Renal cortex interstitium (tissue), 11 donors: ENCODE results near the gene ATRNL1. TPM values are rescaled to one million over a fixed set of nuclear protein-coding genes. Genes with fewer than 3 reads are reported as not detected.

ENCODE experiments used
- DNase-seq, 11 donors: peaks; one replicate each; pipeline ENCODE4 v3.0.0-alpha.2; 2013; ENCODE audit warnings: low read depth in 9 of 11, low spot score in 4 of 11; ENCODE audit errors: extremely low read depth in 1 of 11
- polyA plus RNA-seq, 3 donors: library from polyadenylated mRNA; unstranded; fragments of 120-200 nt; gene quantifications; one replicate each; pipeline ENCODE4 v1.2.1, GENCODE V29; 2013; ENCODE audit not compliant: insufficient read length in 3 of 3

The ATRNL1 gene
- polyA plus RNA-seq, 3 donors, result 27.2 to 31.3 (median 27.6) TPM

DNA sequence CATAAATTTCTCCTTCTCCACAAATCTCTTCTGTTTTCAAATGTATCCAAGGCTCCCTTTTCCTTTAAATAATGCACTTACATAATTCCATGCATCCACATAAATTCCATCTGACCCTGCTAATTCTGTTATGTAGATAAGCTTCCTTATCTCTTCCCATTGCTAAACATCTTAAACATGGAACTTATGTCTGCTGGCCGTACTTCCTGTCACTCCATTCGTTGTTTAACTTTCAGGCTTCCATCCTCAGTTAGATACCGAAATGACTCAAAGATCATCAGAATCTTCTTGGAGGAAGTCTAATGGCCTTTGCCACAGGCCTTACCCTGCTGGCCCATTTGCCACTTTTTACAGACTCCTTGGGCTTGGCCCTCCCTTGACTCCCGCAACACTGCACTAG lies 848.9 kb downstream of the ATRNL1 start:
- DNase-seq, result peak in 2 of 11 donors; percentile 13 to 22

DNA sequence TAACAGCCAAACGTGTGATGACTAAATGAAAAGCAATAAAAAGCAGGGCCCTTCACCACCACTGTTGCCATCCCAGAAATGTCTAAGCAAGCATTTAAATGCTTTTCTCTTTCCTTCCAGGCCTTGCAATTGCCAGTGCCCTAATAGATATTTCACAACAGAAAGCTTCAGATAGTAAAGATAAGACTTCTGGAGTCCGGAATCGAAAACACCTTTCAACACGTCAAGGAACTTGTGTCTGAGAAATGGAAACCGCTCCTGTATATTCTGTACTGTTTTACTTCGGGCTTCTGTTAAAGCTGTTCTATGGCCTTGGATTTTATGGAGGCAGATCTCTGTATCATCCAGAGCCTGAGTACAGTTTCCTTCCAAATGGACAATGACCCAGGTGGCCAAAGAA lies 851.4 kb downstream of the ATRNL1 start:
- no peak for DNase-seq

DNA sequence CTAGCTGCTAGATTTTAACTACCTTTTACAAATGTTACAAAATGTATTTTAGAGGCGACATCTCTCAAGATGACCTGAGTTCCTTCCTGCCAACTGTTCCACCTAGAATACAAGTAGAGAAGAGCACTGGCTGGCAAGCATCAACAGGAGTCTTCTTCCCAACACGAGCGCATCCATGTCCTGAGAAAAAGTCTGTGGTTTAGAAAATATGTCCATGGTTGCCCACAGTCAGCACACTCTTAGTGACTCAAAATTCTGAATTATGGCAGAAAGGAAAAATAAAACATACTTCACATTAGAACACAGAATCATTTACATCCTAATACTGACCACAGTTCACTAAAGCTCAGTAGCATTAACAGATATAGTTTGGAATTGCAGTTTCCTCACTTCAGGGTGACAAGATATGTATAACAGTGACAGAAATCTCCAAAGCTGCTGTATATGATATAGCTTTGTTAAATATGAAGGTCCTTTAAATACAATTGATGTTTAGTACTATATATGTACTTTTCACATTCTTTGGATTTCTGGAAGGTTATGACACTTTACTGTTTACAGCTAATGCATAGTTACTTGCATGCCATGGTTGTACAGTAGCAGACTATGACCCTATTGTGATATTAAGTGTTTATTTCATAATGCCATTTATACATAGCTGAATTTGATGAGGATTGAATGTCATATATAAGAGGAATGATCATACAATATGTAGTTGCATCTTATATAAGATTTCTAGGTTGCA lies 852.7 kb downstream of the ATRNL1 start:
- no peak for DNase-seq

DNA sequence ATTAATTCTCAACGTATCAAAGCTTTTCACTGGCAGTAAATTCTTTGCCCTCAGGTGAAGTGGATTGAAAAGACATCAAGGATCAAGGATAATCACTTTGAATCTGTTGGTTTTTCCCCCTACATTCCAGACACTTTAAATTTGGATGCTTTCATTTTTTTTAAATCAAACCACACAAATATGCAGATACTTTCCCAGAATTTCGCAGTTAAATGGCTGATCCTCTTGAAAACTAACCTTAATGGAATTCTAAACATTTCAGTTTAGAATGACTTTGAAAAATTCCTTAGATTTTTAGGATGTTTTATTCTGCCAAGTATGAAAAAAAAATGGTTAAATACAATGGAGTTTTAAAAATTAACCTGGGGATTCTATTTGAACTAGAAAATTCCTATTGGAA lies 853.9 kb downstream of the ATRNL1 start:
- no peak for DNase-seq

DNA sequence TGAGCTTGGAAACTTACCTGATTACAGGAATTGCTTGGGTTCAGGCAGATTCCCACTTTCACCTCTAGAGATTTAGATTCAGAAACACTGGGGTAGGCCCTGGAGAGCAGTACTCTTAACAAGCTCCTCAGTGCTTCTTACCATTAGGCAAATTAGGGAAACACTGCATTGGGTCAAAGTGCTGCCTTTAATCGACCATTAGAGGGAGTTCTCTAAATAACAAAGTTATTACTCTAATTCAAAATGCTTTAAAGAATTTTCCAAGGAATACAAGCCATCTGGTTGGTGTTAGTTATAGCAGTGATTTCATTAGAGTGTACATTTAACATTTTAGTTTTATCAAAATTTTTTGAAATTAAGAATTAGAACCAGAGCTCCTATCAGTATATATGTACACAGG lies 855.3 kb downstream of the ATRNL1 start:
- peak in 2 of 11 donors; percentile 28 to 41 for DNase-seq

DNA sequence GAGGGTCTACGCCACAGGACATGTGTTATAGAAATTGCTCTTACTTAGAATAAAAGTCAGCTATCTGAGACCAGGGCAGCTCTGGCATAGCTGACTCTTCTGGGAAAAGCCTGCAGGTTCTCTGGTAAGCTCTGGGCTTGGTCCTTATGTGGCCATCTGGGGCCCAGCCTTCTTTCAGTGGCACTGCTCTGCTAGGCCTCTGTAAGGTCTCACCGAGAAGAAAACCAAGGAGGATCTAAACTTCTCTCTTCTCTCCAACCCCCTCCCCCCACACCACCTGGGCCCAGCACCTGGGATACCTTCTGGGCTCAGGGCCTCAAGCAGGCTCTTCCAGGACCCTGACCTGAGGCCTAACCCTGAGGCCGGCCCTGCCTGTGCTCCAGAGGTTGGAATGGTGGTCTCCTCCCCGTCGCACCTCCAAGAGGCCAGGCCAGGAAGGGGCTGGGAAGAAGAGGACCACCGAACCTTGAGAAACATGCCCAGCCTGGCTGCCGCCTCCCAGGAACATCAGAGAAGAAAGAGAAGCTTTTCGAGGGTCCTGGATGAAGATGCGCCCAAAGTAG lies 856.2 kb downstream of the ATRNL1 start:
- DNase-seq, result no peak

DNA sequence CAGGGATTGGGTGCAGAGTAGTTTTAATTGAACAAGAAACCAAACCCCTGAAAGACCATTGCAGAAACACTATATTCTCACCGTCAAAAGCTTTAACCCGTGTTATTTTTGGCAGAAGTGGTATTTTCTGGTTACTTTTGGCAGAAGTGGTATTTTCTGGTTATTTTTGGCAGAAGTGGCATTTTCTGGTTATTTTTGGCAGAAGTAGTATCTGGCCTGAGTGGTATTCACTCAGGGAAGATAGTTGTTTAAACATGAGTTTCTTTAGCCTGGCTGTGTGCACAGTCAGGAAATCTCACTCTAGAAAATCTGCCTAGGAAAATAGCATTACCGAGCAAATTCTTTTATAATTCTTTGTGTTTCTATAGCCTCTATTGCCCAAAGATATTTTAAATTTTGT lies 857.2 kb downstream of the ATRNL1 start:
- DNase-seq, result no peak

DNA sequence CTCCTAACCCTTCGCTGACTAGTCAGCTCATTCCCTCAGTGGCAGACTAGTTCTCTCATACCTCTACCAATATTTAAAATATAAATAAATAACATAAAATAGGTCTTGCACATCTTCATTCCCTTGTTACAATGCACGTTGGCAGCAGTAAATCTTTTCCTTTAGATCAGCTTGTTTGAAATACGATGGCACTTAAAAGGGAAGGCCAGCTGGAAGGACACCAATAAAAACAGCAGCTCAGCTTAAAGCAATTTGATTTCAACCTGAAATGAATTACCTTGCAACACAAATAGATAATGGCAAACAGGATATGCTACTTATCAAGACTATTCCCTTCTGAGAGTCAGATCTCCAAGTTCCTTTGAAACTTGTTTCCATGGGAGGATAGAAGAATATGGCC lies 858.1 kb downstream of the ATRNL1 start:
- DNase-seq, result no peak

DNA sequence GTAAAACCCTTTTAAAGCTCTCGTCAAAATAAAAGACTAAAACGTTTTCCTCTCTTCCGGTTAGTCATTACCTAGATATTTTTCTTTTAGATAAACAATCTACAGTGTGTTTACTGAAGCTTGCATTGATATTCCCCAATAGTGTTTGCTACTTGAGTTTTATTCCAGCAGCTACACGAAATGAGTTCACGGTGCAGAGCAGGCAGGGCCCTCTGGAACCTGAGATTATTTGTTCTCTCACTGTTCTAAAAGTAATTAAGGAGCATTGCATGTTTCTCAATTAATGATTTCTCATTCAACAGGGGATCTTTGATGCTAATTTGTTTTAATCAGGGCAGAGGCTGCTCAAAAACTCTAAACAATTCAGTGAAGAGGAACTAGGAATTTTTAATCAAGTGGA lies 860.1 kb downstream of the ATRNL1 start:
- DNase-seq, result no peak

DNA sequence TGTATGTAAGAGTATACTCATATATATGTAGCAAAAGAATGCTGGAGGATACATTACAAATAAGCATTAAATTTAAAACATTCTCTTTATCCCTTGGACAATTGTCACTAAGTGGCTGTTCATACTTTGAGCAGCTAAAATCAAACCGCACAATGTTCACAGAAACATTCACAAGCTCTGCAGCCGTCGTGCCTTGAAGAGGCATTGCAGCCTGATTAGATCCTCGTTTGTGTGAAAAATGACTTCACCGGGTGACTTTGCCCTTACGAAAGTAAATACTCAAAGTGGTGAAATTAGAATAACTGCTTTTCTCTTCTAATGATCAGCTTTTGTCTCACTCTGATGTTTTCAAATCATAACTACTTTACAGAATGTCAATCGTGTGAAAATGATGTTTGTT lies 860.8 kb downstream of the ATRNL1 start:
- DNase-seq, result no peak

DNA sequence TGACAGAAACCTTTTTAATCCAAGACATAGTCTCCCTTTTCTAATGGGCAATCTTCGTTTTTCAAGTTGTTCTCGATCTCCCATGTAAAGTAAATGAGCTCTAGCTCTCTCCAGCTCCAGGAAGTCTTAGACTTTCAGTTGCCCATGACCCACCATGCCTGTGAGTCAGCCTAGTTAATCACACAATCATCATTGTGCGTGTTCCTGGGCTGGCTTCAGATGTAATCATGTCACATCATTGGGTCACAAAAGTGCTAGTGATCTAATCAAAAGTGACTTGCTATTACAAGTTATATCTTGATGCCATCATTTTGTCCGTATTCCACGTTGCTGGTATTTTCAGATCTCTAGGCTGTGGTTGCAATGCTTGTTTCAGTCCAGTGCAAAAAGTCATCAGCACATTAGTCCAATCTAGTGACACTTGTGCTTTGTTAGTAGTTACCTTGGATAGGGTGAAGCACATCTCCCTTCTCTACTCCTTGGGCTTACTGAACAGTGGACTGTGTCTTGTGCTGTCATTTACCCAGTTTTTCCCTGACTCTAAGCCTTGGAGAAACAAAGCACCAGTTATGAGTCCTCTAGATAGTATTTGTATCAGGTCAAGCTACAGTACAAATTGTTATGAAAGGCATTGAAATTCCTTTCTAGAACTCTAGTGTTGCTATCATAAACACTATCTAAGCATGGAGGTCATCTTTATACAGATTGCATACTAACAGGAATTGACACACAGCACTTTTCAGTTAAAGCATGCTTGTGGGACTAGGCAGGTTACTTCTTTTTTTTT lies 863.3 kb downstream of the ATRNL1 start:
- DNase-seq, result no peak

DNA sequence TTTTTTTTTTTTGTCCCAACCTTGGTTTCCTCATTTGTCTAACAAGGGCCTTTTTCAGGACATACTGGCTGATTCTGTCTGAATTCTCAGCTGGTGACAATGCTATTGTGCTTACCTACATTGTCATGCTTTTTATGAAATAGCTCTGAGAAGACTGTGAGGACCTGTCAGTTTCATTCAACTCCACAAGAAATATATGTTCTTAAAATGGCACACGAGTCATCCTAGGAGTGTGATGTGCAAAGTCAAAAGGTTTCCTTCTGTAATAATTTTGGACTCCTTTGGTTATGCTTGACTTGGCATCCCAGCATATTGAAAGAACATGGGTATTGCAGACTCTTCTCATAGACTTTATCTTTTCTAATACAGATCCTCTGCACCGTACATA lies 863.8 kb downstream of the ATRNL1 start:
- no peak for DNase-seq

DNA sequence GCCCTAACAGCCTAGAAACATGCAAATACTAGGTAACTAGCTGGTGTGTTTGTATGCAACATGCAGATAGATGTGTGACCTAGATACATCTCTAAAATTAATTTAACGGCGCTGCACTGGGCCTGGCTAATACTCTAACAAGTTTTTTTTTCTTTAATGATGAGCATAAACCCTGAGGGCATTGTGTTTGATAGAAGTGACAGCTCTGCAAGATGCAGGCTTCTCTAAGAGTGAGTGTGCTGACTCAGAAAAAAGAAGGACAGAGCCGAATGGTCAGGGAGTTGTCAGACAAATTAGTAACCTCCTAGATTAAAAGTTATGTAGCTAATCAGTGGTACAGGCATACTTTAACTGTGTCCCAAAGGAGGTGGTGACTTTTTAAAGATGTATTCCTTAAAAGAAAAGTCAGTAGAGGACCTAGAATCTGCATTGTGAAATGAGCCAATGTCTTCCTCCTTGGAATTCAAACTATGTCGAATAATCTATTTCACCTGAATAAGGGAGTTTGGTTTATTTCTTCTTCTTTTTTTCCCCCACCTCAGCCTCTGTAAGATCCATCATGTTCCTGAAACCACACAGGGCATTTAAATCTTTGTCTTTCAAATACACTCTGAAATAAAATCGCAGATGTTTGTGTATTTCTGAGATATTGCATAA lies 864.7 kb downstream of the ATRNL1 start:
- DNase-seq, result no peak

DNA sequence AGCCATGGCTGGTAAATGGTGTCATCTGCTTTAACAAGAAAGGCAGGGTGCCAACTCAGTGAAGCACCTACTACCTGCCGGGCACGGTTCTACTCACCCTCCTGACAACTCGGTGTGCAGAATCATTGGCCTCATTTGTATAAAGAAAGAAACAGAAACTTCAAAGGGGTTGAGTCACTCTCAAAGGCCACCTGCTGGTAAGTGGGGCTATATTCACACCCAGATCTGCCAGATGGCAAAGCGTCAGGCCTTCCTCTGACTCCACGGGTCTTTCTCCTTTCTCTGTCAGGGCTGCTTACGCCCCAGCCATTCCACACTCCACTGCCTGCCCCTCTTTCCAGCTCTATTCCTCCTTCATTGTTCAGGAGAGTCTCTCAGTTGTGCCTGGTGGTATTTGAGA lies 870.7 kb downstream of the ATRNL1 start:
- DNase-seq, result no peak

DNA sequence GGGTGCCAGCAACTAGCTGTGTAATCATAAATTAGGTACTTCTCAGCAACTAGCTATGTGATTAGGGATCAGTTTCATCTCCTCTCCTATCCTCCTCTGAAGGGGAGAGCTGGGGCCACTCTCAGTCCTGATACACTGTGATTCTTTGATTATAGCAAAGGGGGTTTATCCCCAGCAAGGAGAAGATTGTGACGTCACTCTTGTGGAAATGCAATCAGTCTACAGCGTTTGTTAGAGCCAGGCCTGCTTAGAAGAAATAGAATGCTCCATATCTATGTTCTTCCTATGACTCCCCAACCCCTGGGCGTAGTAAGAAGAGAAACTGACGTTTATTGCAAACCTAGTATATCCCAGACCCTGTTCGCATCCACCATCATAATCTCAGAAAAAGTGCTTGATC lies 871.7 kb downstream of the ATRNL1 start:
- DNase-seq, result no peak

DNA sequence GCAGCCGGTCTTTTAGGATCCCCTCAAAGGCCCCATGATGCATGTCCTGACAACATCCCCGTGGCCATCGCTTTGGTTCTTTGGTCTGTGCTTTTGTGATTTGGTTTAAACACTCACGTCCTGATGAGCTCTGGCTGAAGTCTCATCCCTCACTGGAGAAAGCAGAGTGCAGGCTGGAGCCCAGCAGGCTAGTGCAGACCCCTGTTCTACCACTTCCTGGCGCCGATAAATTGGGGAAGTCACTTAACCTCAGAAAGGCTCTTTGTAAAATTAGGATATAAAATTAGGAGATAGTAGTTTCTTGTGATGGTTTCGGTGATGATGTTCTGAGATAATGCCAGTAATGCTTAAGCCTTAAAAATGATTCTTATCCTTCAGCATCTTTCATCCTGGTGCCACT lies 872.2 kb downstream of the ATRNL1 start:
- no peak for DNase-seq

DNA sequence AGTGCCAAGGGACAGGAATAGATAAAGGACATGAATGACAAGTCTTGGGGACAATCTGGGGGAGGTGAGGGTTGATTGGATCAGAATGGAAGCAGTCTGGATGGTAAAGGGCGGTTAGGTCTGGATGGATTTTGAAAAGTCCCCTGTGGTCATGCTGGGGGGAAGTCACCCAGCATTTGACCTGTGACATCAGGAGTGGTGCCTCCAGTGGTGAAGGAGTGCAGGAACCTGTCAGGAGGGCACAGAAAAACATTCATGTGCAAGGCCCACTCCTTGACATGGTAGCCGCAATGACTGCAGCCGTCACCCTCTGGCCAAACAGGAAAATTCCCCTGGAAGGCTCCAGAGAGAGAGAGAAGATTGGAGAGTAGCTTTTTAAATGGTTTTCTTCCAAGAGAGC lies 875.1 kb downstream of the ATRNL1 start:
- no peak for DNase-seq

DNA sequence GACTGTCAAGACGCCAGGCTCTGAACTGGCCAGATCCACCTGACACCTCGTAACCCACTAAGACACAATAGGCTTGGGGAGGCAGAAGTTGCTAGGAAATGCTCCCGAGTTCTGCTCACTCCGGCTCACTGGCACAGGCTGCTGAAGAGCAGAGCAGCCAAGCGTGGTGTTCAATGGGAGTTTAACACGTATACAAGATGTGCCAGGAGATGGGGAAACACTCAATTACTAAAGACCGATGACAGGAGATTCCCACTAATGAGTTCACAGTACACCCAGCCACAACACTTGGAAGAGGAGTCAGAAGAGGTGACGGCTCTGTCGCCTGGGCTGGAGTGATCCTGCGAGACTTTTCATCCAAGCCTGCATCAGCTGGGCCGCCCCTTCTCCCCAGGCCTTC lies 876.4 kb downstream of the ATRNL1 start:
- peak in 4 of 11 donors; percentile 12 to 20 (median 16) for DNase-seq

DNA sequence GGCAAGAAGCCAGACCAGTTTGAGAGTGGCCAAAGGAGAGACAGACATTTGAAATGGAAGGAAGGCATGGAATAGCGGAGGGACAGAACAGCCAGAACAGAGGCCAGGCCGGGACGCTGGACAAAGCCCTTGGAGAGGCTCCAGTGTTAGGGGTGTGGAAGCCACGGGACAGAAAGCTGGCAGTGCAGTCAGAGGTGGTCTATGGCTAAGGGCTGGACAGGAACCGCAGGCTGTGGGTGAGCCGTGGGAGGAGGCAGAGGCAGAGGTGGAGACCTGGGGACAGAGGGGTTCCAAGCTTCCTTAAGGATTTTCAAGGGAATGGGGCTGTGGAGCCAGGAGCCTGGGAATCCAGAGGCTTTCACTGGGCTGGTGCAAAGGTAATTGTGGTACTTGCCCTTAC lies 878.8 kb downstream of the ATRNL1 start:
- DNase-seq, result no peak

DNA sequence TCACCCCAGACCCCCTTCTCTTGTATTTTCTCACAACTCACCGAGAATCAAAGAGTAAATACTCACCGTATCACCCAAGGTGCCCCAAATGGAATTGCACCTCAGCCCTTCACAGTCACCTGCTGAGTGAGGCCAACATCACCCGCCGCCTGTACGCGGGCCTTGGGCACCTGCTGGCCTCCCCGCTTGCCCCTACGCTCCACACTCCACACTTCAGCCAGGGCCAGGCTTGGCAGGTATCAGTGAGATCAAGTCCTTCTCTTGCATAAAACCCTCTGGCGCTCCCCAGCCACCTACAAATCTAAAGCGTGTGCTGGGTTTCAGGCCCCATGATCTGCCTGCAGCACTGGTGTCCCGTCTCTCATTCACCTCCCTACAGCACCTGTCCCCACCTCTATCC lies 879.3 kb downstream of the ATRNL1 start:
- no peak for DNase-seq
